Ovary (tissue), 3 donors: Measurements from ENCODE around the gene APBB2.
"Not testable (repeated sequence)": the region's sequence is repeated elsewhere in the genome, so short reads cannot be mapped to it uniquely, and the experiment has no call there.

ENCODE experiments used
- EP300 ChIP-seq: sonication (generic); formaldehyde crosslinking; IDR thresholded peaks from one replicate; pipeline ENCODE4 v1.6.1; 2017; ENCODE audit warnings: antibody characterized with exemption
- TF ChIP-seq, protein P1 (sequence below), 3 donors: fragments of 450-650 bp in 2 of 3; fragments of 200-600 bp in 1 of 3; IDR thresholded peaks; one replicate each; pipeline versions ENCODE4 v1.5.1 to v1.8.0; 2016 to 2022; ENCODE audit warnings: antibody characterized with exemption in 3 of 3, mild to moderate bottlenecking in 1 of 3
- donor health status: DM: no; HTN: no; CAD: no.

DNA sequence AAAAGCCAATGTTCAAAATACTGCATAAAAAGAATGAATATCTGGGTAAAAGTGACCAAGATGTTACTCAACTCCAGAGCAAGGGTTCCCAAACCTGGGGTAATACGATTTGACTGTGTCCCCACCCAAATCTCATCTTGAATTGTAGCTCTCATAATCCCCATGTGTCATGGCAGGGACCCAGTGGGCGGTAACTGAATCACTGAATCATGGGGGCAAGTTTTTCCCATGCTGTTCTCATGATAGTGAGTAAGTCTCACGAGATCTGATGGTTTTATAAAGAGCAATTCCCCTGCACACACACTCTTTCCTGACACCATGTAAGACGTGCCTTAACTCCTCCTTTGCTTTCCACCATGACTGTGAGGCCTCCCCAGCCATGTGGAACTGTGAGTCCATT is 64.8 kb downstream of the APBB2 start:
- TF ChIP-seq EP300 = not testable (repeated sequence)
- TF ChIP-seq, protein P1, sequence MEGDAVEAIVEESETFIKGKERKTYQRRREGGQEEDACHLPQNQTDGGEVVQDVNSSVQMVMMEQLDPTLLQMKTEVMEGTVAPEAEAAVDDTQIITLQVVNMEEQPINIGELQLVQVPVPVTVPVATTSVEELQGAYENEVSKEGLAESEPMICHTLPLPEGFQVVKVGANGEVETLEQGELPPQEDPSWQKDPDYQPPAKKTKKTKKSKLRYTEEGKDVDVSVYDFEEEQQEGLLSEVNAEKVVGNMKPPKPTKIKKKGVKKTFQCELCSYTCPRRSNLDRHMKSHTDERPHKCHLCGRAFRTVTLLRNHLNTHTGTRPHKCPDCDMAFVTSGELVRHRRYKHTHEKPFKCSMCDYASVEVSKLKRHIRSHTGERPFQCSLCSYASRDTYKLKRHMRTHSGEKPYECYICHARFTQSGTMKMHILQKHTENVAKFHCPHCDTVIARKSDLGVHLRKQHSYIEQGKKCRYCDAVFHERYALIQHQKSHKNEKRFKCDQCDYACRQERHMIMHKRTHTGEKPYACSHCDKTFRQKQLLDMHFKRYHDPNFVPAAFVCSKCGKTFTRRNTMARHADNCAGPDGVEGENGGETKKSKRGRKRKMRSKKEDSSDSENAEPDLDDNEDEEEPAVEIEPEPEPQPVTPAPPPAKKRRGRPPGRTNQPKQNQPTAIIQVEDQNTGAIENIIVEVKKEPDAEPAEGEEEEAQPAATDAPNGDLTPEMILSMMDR (IDR thresholded peaks at IDR 0.05) = not testable (repeated sequence)
